ENCODE results near the gene KRT14.

DNA sequence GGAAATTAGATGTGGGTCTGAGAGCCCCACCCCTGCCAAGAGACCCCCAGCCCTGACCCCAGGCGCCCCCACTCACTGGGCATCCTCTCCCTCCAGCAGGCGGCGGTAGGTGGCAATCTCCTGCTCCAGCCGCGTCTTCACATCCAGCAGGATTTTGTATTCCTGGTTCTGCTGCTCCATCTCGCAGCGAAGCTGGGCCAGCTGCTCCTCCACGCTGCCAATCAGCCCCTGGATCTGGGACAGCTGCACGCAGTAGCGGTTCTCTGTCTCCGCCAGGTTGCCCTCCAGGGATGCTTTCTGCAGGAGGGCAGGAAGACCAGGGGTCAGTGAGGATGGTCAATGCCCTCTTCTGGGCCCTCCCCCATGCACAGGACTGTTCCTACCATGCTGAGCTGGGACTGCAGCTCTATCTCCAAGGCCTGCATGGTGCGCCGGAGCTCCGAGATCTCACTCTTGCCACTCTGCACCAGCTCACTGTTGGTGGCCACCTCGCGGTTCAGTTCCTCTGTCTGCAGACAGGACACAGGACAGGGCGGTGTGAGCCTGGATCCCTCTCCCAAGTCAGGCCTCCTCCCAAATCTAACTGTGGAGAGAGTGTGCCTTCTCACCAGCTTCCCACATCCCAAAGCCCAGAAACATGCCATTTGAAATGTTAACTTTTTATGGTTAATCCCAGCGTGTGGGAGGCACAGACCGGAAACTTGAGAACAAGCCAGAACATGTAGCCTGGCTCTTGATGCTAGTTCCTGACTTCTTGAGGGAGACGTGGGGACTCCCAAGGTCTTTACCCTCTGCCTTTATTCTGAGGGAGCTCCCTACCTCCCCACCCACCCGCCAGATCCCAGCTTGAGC lies 34.1 kb upstream of the KRT14 start:
- no peak for TF ChIP-seq EZH2 (IDR thresholded peaks at IDR 0.05; ENCODE audit: low read length, unreplicated experiment)
- TF ChIP-seq EZH2phosphoT487 (IDR thresholded peaks at IDR 0.05; ENCODE audit: borderline replicate concordance, low read length): no peak
